Measurements from ENCODE around the gene TBC1D22B. TPM values are rescaled to one million over a fixed set of nuclear protein-coding genes. Genes with fewer than 3 reads are reported as not detected.
A peak's percentile ranks its signal among the peaks of the same experiment; 100 is the strongest.

The TBC1D22B gene
- total RNA-seq, 2 donors from 2014 or later = 6.5 to 8.7 TPM

GRCh38 chr6:37368961-37369320 lies 111.4 kb downstream of the TBC1D22B start:
- DNase-seq (no peak), ATAC-seq (no peak)
- intact Hi-C loops (cut with DNase I) = no loop called here

- intact Hi-C loops (cut with DNase I) = loop anchor here (5.0 to 10.0 kb wide), 2 partner anchors 323 to 645 kb away; no protein-coding TSS in a partner anchor
- no peak for DNase-seq
- ATAC-seq = peak in 1 of 2 donors; percentile 43
These were observed 112.0 kb downstream of the TBC1D22B start for GRCh38 chr6:37369321-37370201.

GRCh38 chr6:37371154-37372083 lies 113.8 kb downstream of the TBC1D22B start:
- intact Hi-C loops (cut with DNase I) = loop anchor here (5.0 to 10.0 kb wide), 2 partner anchors 321 to 643 kb away; no protein-coding TSS in a partner anchor
- ATAC-seq (peak in 1 of 2 donors; percentile 19), DNase-seq (no peak)

DNA sequence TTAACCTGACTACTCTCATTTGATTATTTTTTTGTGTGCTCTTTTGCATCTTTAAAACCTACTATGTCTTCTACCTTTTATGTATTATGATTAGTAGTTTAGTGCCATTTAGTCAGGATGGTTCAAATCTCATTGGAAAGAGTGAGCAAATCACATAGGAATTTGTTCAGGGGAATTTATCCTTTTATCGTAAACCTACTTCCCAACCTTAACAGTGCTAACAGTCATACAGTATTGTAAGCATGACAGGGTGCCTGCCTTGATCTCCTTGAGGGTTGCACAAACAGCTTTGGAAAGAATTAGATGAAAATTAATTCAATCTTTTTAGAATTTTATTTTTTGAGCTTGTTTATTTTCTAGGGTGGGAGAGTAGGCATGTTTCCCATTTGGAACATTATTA lies 114.5 kb downstream of the TBC1D22B start:
- intact Hi-C loops (cut with DNase I) = loop anchor here (5.0 to 10.0 kb wide), 2 partner anchors 320 to 643 kb away; no protein-coding TSS in a partner anchor

DNA sequence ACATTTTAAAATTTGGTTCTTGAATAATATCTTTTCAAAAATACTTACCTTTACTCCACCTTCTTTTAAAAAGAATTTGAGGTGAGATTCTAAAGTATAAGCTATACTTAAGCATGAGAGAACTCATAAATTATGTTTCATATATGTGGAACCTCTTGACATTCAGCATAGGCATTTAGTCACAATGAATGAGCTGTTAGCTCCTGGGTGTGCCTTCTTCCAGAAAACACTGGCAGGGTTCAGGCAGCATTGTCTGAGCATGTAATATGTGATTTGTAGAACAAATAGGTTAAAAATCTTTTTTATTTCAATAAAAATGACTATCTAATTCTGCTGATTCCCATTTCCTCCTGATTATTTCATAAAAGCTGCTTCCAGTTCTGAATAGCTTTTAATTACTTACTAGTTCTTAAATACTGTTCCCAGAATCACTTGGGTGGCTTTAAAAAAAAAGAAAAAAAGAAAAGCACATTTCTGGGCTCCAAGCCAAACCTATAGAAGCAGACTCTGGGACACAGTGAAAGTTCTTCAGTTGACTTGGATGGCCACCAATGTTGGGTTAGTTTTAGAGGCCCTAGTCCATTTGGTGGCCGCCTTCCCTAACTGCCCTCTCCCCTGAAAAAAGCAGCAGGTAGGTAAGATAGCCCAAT lies 116.4 kb downstream of the TBC1D22B start:
- DNase-seq (no peak), ATAC-seq (no peak)
- intact Hi-C loops (cut with DNase I) = loop anchor here (5.0 to 10.0 kb wide), 2 partner anchors 318 to 641 kb away; no protein-coding TSS in a partner anchor

More for the DNA sequence above, 114.5 kb downstream of the TBC1D22B start:
- ATAC-seq (no peak), DNase-seq (no peak)

DNA sequence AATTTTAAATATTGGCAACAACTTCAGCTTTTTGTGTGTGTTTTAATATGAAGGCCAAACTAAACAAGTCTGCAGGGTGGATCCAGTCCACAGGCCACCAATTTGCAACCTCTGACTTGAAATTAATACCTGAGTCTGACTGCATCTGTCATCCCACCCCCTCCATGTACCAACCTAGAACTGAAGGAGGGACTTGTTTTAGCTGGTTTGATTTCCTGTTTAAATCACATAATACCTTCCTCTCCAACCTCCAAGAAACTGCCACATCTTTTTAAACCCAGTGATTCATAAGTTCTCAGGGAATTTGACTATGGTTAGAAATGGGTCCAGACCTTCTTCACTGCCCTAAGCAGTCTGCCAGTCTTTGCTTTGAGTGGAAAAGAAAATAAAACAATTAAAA lies 117.8 kb downstream of the TBC1D22B start:
- no peak for ATAC-seq
- intact Hi-C loops (cut with DNase I) = loop anchor here in 1 of 2 donors (10.0 kb wide), 1 partner anchor 639 kb away; no protein-coding TSS in a partner anchor
- DNase-seq = no peak

DNA sequence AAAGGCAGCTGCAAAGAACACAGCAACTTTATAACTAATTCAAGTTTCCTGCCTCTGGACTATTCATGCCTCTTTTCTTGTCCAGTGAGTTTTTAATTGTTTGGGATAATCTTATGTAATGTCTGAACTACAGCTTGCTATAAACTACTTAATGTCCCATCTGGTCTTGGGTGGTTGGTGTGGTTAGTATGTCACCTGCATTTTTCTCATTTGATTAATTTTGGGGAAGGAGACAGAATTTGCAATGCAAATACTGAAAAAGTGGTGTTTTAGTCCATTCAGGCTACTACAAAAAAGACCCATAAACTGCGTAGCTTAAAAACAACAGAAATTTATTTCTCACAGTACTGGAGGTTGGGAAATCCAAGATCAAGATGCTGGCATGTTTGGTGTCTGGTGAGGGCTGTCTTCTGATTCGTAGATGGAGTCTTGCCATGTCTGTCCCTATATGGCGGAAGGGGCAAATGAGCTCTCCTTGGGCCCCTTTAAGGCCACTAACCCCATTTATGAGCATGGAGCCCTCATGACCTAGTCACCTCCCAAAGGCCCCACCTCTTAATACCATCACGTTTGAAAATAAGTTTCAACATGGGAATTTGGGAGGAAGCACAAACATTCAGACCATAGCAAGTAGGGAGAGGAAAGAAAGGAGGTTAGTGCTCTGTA lies 118.6 kb downstream of the TBC1D22B start:
- no peak for ATAC-seq
- intact Hi-C loops (cut with DNase I) = loop anchor here in 1 of 2 donors (10.0 kb wide), 1 partner anchor 639 kb away; no protein-coding TSS in a partner anchor

DNA sequence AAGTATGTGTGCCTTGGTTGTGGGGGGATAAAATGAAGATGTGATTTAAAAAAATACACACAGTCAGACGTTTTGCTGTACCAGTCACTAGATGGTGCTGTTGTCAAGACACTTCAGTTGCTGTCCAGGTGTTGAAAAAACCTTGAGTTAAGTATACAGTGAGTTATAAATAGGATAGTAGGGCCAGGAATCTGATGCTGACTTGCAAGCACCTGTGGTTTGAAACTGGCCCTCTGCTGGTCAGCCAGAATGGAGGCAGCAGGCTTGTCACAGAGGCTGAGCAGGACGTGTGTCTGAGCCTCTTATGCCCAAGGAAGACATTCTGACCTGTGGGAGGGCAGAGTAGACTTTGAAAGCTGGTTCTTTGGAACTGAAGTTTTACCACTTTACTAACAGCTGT lies 124.0 kb downstream of the TBC1D22B start:
- intact Hi-C loops (cut with DNase I) = loop anchor here (10.0 kb wide), 1 partner anchor 183 kb away; no protein-coding TSS in a partner anchor
- DNase-seq (no peak), ATAC-seq (peak; percentile 30 to 62)

More for the DNA sequence above, 118.6 kb downstream of the TBC1D22B start:
- no peak for DNase-seq

Other genes with a start within 250 kb of the TBC1D22B start
- 100 to 1,000 TPM in 1 of 2 donors, 10 to 100 TPM in 1; 41.7 to 101 TPM for gene PIM1, start 87.6 kb upstream of the TBC1D22B start, total RNA-seq
- gene TMEM217, start 372 bp downstream of the TBC1D22B start, total RNA-seq = 1 to 10 TPM in 1 of 2 donors, under 1 TPM in 1; 0.62 to 1.9 TPM
- 10 to 100 TPM; 18.1 to 19.1 TPM for gene RNF8, start 96.2 kb downstream of the TBC1D22B start, total RNA-seq
- 10 to 100 TPM; 28.4 to 30.1 TPM for gene CMTR1, start 175.4 kb downstream of the TBC1D22B start, total RNA-seq
- 10 to 100 TPM; 19.5 to 28.7 TPM for gene CCDC167, start 242.1 kb downstream of the TBC1D22B start, total RNA-seq